Measurements from ENCODE around the gene BMP2K.
"Not testable (repeated sequence)": the region's sequence is repeated elsewhere in the genome, so short reads cannot be mapped to it uniquely, and the experiment has no call there.

The BMP2K gene

DNA sequence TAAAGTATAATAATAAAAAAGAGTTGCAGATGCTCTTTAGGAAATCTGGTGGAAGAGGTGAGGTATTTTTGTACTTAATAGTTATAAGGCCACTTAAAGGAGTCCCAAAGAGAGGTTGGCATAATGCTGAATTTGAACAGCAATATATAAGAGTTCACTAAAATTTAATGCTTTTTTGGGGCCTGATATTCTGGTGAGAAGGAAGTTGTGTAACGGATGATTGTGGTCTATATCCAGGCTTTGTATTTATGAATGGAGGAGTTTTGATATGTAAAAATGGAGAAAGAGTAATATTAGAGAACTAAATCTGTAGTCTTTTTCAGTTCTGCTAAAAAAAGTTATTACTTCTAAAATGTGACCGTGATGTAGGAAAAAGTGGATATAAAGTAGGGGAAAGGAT is 20.4 kb downstream of the BMP2K start:
- no peak for DNase-seq

DNA sequence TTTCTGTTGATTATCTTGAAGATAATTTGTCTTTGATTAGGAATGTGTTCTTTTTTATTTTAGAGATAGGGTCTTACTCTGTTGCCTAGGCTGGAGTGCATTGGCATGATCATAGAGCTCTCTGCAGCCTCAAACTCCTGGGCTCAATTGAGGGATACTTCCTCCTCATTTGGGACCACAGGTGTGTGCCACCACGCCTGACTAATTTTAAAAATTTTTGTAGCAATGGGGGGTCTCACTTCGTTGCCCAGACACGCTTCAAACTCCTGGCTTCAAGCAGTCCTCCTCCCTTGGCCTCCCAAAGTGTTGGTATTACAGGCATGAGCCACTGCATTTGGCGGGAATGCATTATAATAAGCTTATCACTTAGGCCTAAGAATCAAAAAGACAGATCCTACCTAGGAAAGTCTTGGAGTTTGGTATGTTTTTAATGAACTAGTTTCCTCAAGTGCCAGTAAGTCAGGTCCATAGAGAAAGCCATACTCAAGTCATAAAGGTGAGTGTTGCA is 21.7 kb downstream of the BMP2K start:
- no peak for DNase-seq

DNA sequence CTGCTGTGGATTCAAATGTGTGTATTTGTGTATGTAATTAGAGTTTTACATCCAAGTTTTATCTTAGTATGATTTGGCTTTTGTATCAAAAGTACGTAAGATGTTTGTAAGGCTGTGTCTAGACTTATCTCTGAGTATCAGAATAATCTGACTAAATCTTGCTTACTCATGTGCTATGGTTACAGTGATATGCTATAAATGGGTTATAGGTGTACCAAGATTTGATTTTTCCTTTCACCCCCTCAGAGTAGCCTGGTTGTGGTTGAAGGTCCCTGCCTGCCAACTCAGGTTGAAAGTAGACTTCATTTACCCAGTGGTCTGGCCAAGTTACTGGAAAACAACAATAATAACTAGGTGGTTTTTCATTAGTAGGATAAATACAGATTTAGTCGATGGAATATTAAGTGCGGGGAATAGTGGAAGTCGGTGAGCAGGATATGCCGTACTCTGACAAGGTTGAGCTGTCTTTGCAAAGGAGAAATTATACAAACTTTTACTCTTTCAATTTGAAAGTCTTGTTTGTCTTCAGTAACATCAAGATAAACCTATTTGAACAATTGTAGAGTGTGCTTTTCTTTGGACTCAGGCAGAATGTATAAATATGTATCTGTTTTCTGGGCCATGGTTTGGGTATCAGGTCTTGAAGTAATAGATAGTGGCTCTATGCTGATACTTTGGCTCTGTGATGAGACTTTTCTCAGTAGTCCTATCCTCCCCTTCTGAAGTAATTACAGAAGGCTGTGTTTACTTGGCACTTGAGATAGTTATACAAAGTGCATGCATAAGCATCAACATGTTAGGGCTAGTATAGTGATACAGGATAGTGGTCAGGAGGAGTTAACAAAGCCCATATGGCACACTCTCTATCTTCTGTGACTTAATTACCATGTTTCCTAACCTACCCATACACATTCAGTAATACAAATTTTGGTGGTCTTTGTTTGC is 23.7 kb downstream of the BMP2K start:
- no peak for DNase-seq

DNA sequence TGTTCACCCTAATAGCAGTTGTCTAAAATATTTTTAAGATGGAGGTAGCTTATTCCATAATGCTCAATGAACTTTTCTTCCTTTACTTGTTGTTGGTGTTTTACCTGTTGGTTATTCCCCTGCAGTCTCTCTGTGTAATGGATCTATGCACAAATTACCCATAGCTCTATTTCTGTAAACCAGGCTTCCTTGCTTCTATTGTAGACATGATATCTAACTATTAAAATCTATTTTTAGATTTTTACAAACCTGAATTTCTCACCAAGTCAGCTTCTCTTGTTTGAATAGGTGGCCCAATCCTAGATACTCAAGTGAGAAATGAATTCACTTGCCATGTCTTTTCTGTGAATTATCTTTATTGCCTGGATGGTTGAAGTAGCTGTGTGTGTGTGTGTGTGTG is 24.8 kb downstream of the BMP2K start:
- no peak for DNase-seq

DNA sequence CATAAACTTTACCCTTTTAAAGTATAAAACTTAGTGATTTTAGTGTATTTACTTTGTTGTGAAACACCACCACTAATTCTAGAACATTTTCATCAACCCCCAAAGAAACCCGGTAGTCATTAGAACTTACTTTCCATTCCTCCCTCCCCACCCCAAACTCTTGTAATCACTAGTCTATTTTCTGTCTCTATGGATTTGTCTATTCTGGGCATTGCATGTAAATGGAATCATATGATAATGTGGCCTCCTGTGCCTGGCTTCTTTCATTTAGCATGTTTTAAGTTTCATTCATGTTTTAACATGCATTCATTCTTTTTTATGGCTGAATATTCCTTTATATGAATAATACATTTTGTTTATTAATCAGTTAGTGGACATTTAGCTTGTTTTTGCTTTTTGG is 27.8 kb downstream of the BMP2K start:
- no peak for DNase-seq

- no peak for DNase-seq
Measured at GRCh38 chr4:78806943-78807460, 30.9 kb downstream of the BMP2K start.

- DNase-seq: no peak
Measured at GRCh38 chr4:78809295-78809694, 33.1 kb downstream of the BMP2K start.

DNA sequence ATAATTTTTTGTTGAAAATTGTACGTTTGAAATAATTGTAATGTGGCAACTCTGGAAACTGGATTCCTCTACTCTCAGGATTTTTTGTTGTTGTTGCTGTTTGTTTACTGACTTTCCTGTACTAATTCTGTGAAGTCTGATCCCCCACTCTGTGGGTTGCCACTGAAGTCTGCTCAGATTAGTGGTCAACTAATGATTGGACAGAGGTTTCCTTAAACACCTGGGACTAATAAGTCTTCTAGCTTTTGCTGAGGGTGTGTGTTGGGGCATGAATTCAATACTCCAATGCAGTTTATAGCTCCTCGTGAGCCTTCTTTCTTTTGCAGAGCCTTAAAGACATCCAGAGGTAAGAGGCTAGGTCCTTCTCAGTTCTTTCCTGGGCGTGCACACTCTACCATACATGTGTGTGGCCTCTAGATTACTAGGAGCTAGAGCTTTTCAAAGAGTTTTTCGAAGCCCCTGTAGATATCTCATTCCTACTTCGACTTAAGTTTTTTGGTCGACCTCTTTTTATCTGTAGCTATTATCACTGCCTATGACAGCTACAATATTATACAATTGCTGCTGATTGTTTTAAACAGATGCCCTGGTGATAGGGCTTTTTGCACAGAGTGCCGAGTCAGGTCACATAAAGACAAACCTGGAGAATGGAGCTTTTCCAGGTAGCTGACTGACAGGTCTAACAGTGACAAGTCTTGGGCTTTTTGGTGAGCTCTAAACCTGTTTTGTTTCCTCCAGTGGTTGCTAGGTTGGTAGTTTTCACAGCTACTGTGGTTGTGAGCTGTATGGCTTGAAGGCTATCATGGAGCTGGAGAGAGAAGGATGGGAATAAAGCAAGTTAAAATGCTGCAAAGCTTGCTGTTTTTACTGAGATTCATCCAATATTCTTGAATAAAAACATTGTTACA is 34.0 kb downstream of the BMP2K start:
- no peak for DNase-seq

- no peak for DNase-seq
Measured at GRCh38 chr4:78811034-78811433, 34.9 kb downstream of the BMP2K start.

GRCh38 chr4:78818530-78819079 is 42.5 kb downstream of the BMP2K start:
- DNase-seq: no peak

- DNase-seq: no peak
Measured at GRCh38 chr4:78824001-78824400, 47.9 kb downstream of the BMP2K start.

GRCh38 chr4:78827191-78827590 is 51.0 kb downstream of the BMP2K start:
- no peak for DNase-seq

- DNase-seq: no peak
Measured at GRCh38 chr4:78829296-78829695, 53.1 kb downstream of the BMP2K start.

DNA sequence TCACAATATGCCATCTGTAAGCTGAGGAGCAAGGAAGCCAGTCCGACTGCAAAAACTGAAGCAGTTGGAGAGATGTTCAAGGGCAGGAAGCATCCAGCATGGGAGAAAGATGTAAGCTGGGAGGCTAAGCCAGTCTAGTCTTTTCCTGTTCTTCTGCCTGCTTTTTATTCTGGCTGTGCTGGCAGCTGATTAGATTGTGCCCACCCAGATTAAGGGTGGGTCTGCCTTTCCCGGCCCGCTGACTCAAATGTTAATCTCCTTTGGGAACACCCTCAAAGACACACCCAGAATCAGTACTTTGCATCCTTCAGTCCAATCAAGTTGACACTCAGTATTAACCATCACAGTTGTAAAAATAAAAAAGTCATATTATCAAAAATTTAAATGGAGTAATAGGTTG is 63.5 kb downstream of the BMP2K start:
- DNase-seq: not testable (repeated sequence)

DNA sequence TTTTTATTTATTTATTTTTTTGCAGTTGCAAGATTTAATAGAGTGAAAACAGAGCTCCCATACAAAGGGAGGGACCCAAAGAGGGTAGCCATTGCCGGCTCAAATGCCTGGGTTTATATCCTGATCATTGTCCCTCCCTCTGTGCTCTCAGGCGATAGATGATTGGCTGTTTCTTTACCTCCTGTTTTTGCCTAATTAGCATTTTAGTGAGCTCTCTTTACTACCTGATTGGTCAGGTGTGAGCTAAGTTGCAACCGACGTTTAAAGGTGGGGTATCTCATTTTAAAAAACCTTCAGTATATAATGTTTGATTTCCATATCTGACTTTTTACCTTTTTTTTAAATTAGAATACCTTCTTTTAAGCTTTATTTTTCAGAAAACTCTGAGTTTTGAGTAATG is 64.1 kb downstream of the BMP2K start:
- DNase-seq: not testable (repeated sequence)

DNA sequence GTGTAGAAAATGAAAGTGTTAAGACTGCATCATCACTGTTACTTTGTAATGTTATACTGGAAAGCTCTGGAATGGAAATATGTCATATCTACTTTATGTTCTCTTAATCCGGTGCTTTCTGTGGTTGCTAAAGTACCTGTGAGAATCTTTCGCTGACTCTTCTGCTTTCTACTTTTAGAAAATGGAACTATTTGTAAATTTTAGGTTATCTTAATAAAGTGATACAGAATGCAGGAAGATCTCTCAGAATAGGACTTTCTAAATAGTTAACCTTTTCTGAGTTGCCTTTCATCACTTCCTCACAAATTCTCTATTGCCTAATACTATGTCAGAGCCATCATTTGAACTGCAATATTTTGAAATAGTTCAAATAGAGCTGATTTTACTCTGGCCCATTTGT is 69.3 kb downstream of the BMP2K start:
- DNase-seq: no peak

- no peak for DNase-seq
Measured at GRCh38 chr4:78846258-78846657, 70.1 kb downstream of the BMP2K start.

DNA sequence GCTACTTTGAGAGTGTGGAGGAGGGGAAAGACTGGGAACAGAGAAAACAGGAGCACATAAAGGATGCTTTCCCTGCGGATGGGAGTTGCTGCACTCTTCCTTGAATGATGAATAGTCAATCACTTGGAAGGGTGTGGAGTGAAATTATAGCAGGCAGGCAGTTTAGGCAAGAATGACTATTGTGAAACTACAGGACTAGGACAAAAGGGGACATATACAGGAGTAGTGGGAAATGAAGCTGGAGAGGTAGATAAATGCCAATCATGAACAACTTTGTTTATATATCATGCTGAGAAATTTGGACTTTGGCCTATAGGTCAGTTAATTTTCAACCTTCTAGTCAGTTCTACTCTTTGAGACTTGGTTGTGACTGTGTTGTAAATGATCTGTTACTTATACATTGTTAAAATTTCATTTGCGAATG is 86.2 kb downstream of the BMP2K start:
- DNase-seq: no peak

GRCh38 chr4:78863254-78863869 is 87.2 kb downstream of the BMP2K start:
- no peak for DNase-seq

- DNase-seq: no peak
Measured at GRCh38 chr4:78863991-78864390, 87.8 kb downstream of the BMP2K start.

DNA sequence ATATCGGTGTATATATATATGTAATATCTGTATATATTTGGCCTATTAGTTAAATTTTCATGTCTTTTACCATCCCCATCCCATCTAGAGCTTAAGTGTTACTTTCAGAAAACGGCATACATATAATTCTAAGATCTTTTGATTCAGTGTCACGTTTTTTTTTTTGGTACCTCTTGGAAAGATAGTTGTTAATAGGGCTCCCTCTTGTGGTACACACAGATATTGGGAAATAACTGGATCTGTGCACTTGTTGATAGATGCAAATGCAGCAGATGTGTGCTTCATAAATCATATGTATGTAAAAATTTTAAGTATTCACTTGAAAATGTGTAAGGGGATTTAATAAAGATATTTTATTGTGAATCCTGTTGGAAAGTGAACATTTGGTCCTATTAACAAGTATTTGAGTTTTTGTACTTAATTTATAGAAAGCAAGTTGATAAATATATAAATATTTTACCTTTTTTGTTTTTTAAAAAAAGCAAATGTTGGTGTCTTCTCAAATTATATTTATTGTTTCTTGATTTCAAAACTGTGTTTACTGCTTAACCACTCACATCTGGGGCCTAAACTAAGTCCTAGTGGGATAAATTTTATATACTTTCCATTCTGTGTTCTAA is 88.4 kb downstream of the BMP2K start:
- no peak for DNase-seq

DNA sequence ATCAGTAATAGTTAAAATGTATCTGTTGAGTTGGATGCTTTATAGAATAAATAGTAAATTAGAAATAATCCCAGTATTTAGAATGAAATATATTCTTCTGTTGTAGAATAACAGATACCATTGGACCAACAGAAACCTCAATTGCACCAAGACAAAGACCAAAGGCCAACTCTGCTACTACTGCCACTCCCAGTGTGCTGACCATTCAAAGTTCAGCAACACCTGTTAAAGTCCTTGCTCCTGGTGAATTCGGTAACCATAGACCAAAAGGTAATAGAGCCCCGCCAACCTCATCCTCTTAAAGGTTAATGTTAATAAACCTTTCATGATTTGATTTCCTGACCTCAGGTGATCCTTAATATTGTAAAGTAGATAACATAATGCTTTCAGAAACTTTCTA is 89.3 kb downstream of the BMP2K start:
- no peak for DNase-seq

Data from activated T-cell treated with anti-CD3 and anti-CD28 coated beads, Interleukin-2, amount 50 U/mL, for 1 hour (primary cell).